Stimulated activated CD4-positive, alpha-beta T cell treated with anti-CD3 and anti-CD28 coated beads, TNF-alpha, amount 100 ng/mL, for 4 hours (primary cell): Measurements from ENCODE around the gene KHDC3L.
"Not testable (repeated sequence)": the region's sequence is repeated elsewhere in the genome, so short reads cannot be mapped to it uniquely, and the experiment has no call there.

ENCODE experiments used
- DNase-seq, 3 experiments: peaks; one replicate each; pipeline ENCODE4 v3.0.0-alpha.2; 2020; ENCODE audit warnings: low read depth in 3 of 3

The KHDC3L gene

DNA sequence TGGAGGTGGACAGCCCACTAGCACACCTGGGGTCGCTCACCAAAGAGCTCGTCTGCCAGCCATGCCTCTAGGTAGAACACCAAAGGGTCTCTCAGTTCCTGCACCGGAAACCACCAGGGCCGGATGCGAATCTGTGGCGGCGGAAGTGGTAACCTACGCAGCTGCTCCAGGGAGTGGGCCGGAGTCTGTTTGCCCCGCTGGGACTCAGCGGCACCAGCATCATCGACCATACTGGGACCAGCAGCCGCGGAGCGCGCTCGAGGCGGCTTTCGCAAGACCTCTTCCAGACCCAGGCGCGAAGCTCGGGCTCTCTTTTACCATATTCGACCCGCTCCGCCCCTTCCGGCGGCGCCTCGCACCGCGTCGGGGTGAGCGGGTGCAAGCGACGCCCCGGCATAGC lies 7.1 kb downstream of the KHDC3L start, which contains the start of gene OOEP:
Gene OOEP, minus strand, starts transcription at position 335 of the 400 bp plus-strand sequence. Its CDS starts 105 bp downstream, at position 230.
- DNase-seq, result no peak

DNA sequence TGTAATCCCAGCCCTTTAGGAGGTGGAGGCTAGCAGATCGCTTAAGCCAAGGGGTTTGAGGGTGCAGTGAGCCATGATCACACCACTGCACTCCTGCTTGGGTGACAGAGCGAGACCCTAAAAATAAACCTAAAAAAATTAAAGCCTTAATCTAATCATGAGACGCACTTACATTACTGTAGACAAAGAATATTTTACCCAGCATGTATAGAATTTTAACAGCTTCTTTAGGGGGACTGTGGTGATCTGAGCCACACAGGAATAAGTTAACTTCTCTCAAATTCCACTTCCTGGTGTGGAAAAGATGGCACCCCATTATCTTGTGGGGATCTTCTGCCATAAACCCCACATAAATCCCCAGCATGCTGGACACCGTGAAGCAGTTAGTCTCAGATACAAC lies 9.5 kb downstream of the KHDC3L start:
- DNase-seq, result no peak

DNA sequence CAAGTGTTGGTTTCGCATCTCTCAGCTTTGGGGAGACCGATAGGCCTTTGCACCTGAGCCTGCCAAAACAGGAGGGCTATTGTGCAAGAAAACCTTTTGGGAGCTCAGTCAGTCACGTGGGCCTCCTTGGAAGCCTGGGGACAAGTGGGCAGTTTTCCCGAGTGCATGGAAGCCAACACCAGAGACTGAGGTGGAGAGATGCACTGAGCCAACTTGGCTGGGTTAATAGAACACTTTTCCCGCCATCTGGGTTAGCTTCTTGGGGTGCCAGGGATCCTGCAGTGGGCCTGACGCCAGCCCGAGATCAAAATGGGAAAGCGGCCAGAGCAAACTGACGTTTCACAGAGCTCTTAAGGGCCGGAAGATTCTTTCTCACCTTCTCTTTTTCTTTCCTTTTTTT lies 10.1 kb downstream of the KHDC3L start:
- DNase-seq, result no peak

DNA sequence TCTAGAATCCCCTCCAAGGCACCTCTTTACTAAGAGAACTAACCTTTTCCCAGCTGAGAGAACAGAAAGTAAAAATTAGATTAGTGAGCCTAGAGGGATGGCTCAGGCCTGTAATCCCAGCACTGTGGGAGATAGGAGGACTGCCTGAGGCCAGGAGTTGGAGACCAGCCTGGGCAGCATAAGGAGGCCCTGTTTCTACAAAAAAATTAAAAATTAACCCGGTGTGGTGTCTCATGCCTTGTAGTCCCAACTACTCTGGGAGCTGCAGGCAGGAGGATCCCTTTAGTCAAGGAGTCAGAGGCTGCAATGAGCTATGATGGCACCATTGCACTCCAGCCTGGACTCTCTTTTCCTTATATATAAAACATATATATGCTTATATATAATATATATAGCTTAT lies 12.8 kb downstream of the KHDC3L start:
- no peak for DNase-seq

DNA sequence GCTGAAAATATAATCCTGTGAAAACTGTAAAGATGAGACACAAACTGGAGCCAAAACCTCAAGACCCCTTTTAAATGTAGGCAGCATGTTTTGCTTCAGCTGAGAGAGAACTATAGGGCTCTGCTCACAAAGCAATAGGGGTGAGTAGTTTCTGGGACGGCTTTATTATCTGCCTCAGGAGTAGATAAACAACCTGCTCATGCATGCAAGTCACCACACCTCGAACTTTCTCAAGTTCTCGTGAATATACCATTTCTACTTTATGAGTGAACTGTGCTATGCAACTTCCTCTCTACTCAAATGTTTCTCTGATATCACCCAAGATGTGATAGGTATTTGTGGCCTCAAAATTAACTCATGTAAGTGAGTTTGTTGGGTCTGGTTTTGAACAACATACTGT lies 14.8 kb downstream of the KHDC3L start:
- no peak for DNase-seq

DNA sequence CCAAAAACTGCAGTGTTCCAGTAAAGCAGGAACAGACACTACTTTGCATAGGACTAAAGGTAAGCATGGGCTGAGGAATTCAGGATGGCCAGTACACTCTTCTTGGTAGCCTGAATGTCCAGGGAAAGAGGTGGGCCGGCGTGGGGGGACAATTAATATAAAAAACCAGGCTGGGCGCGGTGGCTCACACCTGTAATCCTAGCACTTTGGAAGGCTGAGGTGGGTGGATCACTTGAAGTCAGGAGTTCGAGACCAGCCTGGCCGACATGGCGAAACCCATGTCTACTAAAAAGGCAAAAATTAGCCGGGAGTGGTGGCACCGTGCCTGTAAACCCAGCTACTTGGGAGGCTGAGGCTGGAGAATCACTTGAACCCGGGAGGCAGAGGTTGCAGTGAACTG lies 19.1 kb downstream of the KHDC3L start:
- DNase-seq, result not testable (repeated sequence)

DNA sequence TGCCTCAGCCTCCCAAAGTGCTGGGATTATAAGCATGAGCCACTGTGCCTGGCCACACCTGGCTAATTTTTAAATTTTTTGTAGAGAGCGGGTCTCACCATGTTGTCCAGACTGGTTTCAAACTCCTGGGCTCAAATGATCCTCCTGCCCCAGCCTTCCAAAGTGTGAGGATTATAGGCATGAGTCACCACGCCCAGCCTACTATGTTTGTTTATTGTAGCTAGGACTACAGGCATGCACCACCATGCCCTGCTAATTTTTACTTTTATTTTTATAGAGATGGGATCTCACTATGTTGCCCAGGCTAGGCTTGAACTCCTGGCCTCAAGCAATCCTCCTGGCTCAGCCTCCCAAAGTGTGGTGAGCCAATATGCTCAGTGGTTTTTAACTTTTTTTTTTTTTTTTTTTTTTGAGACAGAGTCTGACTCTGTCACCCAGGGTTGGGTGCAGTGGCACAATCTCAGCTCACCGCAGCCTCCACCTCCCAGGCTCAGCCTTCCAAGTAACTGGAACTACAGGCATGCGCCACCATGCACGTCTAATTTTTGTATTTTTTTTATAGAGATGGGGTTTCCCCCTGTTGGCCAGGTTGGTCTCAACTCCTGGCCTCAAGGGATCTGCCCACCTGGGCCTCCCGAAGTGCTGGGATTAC lies 20.1 kb downstream of the KHDC3L start:
- DNase-seq, result no peak

DNA sequence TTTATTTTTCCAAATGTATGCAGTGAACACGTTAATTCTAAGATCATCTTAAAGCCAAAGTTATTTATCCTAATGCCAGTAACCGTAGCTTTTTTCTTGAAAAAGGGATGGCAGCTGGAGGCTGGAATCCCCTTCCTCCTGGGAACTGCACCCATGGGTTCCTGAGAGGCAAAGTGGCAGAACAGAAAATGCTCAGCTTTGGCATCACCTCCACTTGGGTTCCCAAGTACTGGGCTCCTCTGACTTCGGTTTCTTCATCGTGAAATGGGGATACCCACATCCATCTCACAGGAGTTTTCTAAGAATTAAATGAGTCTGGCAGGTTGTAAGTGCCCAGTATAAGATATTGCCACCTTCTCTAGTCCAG lies 26.0 kb downstream of the KHDC3L start:
- no peak for DNase-seq

DNA sequence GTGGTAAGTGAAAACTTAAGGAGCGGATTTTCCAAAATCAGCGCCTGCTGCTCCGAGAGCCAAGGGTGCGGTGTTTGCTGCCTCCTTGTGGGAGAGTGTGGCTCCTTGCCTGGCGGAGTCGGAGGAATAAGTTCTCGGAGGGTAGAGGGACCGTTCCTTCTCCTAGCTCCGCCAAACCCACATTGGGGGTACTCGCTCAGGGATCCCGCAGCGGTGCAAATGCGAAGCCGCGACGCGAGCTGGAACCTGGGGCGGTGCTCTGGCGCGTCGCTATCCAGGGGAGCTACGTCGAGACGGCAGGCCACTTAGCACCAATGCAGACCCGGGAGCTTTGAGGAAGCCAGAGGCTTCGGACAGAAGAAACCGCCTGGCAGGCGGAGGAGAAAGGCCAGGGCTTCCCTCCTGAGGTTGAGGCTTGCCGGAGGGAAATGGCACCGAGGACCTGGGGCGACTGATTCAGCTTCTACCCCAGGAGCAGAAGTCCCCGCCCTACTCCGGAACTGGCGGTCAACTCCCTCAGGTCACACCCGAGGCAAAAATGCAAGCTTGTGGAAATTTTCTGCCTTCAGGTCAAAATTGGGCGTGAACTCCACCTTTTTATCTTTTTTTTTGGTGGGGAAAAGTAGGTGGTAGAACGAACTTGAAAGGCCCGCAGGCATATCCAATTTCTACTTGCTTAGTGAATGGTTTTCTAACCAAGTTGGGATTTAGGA lies 26.5 kb downstream of the KHDC3L start:
- peak in 2 of 3 experiments; percentile 18 to 35 for DNase-seq

DNA sequence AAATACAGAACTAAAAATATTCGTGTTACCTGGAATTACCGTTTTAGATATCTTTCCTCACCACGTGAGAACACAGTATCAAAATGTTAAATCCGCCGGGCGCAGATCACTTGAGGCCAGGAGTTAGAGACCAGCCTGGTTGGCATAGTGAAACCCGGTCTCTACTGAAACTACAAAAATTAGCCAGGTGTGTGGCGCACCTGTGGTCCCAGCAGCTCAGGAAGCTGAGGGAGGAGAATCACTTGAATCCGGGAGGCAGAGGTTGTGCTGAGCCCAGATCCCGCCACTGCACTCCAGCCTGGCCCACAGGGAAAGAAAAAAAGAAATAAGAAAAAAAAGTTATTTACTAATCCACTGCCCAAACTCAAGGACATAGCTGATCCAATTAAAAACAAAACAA lies 27.4 kb downstream of the KHDC3L start:
- DNase-seq, result no peak

DNA sequence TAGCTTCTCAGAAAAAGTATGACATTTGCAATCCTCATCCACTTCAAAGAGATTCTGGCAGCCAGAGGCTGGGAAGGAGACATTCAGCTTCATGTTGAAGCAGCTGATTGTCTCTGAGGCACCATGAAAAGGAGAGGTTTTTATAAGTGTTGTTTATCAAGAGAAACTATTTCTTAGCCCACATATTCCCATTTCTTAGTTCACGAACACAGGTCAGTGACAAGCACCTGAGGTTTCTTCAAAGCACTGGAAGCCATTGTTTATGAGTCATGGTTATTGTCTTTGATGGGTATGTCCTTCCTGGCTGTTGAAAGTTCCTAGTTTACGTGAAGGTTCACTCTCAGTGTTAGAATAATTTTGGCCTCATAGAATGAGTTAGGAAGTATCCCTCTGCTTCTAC lies 29.2 kb downstream of the KHDC3L start:
- no peak for DNase-seq

DNA sequence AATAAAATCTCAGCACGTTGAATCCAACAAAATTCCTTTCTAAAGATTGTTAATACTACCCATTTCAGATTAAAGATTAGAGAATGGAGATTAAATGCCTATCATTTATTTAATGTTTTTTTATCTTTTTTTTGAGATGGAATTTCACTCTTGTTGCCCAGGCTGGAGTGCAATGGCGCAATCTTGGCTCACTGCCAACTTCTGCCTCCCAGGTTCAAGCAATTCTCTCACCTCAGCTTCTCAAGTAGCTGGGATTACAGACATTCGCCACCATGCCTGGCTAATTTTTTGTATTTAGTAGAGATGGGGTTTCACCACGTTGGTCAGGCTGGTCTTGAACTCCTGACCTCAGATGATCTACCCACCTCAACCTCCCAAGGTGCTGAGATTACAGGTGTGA lies 29.7 kb downstream of the KHDC3L start:
- DNase-seq, result not testable (repeated sequence)

DNA sequence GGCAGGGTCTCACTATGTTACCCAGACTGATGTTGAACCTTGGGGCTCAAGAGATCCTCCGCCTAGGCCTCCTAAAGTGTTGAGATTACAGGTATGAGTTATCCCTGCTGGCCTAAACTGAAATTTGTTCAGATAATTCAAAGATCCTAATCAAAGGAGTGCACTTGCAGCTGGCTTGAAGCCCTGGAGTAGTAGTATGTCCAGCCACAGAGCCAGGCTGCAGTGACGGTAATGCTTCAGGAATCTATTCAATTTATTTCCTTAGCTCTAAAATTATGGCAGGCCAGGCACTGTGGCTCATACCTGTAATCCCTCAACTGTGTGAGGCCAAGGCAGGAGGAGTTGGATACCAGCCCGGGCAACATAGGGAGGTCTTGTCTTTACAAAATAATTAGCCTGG lies 30.8 kb downstream of the KHDC3L start:
- DNase-seq, result no peak

DNA sequence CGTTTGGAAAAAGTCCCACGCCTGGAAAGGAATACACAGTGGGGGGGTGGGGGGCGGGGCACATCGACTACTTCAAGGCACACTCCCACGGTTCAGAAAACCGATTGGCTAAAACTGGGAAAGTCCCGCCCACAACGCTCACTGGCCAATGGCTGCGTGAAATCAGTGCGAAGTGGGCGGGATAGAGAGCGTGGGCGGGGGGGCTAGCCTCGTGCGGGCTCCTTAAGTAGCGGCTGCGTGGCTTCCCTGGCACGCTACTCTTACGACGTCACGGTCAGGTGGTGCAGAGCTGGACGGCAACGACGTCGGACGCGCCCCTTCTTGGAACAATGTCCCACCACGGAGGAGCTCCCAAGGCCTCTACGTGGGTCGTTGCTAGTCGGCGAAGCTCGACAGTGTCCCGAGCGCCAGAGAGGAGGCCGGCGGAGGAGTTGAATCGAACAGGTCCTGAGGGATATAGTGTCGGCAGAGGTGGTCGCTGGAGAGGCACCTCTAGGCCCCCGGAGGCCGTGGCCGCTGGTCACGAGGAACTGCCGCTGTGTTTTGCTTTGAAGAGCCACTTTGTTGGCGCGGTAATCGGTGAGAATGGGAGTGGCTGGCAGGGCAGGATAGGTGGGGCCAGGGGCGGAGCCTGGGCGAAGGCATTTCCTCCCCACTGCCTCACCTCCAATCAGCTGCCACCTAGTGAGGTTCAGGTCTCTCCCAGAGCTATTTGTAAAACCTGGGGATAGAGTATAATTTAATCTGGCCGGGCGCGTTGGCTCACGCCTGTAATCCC lies 32.3 kb downstream of the KHDC3L start, which contains the start of gene DDX43:
Gene DDX43, plus strand, starts transcription at position 252 of the 778 bp plus-strand sequence. Its CDS starts 78 bp downstream, at position 330.
- peak in 1 of 3 experiments; percentile 13 for DNase-seq

DNA sequence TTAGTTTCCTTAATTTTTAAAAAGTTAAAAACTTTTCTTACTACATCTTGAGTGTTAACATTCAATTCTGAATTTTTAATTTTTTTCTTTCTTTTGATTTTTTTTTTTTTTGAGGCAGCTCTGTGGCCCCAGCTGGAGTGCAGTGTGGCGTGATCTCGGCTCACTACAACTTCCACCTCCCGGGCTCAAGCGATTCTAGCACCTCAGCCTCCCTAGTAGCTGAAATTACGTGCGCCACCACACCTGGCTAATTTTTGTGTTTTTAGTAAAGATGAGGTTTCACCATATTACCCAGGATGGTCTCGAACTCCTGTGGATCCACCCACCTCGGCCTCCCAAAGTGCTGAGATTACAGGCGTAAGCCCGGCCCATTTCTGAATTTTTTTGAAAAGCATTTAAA lies 33.4 kb downstream of the KHDC3L start:
- DNase-seq, result no peak

DNA sequence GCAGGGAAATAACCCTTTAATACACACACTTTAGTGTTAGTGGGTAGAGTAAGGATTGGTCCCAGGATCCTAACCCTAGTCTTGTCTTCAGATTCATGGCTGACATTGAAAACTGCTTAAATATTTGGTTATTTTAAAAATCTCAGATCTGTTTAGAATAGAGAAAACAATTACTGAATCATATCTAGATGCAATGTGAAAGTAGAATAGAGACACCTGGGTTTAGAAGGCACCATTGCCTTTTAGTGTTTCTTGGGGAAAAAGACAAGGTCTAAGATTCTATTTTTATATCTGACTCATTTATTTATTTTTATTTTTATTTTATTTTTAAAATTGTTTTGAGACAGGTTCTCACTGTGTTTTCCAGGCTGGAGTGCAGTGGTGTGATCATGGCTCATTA lies 38.2 kb downstream of the KHDC3L start:
- no peak for DNase-seq

DNA sequence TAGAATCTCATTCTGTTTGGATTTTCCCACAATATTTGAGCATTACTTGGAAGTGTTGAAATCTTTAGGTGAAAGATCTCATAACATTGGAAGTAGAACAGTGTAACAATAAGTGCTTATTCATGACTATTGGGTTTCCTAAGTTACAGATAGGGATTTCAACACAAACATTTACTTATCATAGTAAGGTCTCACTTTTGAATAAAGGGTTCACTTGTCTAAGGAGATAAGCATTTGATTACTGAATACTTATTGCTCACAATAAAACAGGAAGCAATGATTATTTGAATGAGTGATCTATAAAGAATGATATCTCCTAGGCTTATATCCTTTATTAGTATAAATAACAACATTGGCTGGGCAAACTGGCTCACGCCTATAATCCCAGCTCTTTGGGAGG lies 46.9 kb downstream of the KHDC3L start:
- no peak for DNase-seq

DNA sequence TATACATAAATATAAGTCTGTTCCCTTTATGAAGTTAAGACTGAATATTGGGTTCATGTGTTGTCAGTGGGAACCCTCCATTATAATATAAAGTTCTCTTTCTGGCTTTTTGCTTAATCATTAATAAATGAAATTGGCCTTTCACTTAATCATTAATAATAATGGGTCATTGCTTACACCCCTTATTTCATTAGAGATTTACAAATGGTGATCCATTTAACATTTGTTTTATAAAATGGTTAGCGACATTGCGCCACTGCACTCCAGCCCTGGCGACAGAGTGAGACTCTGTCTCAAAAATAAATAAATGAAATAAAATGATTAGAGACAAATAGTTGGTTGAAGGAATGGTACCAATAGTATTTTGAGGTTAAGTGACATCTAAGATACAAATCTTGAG lies 50.6 kb downstream of the KHDC3L start:
- DNase-seq, result no peak
